Endothelial cell of hepatic sinusoid (primary cell): ENCODE data around the gene HSPA1A.
"Not testable (repeated sequence)": the region's sequence is repeated elsewhere in the genome, so short reads cannot be mapped to it uniquely, and the experiment has no call there.

Experiments
- in situ Hi-C: cut with HindIII; loops from 2 replicates; pipeline ENCODE4 v1.10.0; 2017; ENCODE audit warnings: low sequenced_read_pairs

The HSPA1A gene

GRCh38 chr6:31831350-31832215 lies 16.2 kb downstream of the HSPA1A start:
- in situ Hi-C loops, result no loop called here

- in situ Hi-C loops, result loop anchor here (5.0 kb wide), 2 partner anchors 92 to 187 kb away; partner anchors contain the start of gene MSH5
Observed at GRCh38 chr6:31834367-31835250, 19.3 kb downstream of the HSPA1A start.

GRCh38 chr6:31836047-31836473 lies 20.7 kb downstream of the HSPA1A start:
- in situ Hi-C loops, result loop anchor here (5.0 kb wide), 2 partner anchors 94 to 189 kb away; partner anchors contain the start of gene MSH5

GRCh38 chr6:31836474-31837368 lies 21.4 kb downstream of the HSPA1A start:
- in situ Hi-C loops, result loop anchor here (5.0 kb wide), 2 partner anchors 94 to 189 kb away; partner anchors contain the start of gene MSH5

GRCh38 chr6:31837369-31838113 lies 22.2 kb downstream of the HSPA1A start:
- in situ Hi-C loops, result loop anchor here (5.0 kb wide), 2 partner anchors 95 to 190 kb away; partner anchors contain the start of gene MSH5

- in situ Hi-C loops, result loop anchor here (5.0 kb wide), 2 partner anchors 96 to 191 kb away; partner anchors contain the start of gene MSH5
Observed at GRCh38 chr6:31838114-31838553, 22.8 kb downstream of the HSPA1A start.

- in situ Hi-C loops, result loop anchor here (5.0 kb wide), 2 partner anchors 97 to 192 kb away; partner anchors contain the start of gene MSH5
Observed at GRCh38 chr6:31838968-31839367, 23.6 kb downstream of the HSPA1A start.

- in situ Hi-C loops, result loop anchor here (5.0 kb wide), 2 partner anchors 97 to 192 kb away; partner anchors contain the start of gene MSH5
Observed at GRCh38 chr6:31839779-31840126, 24.4 kb downstream of the HSPA1A start.

- in situ Hi-C loops, result no loop called here
Observed at GRCh38 chr6:31842053-31842452, 26.7 kb downstream of the HSPA1A start.

- in situ Hi-C loops, result no loop called here
Observed at GRCh38 chr6:31844507-31844906, 29.2 kb downstream of the HSPA1A start.

- in situ Hi-C loops, result no loop called here
Observed at GRCh38 chr6:31847276-31847978, 32.1 kb downstream of the HSPA1A start.

- in situ Hi-C loops, result no loop called here
Observed at GRCh38 chr6:31850765-31851484, 35.6 kb downstream of the HSPA1A start.

GRCh38 chr6:31851485-31851832 lies 36.1 kb downstream of the HSPA1A start:
- in situ Hi-C loops, result no loop called here

GRCh38 chr6:31851980-31852718 lies 36.8 kb downstream of the HSPA1A start:
- in situ Hi-C loops, result not testable (repeated sequence)

GRCh38 chr6:31857774-31858173 lies 42.4 kb downstream of the HSPA1A start:
- in situ Hi-C loops, result not testable (repeated sequence)

- in situ Hi-C loops, result no loop called here
Observed at GRCh38 chr6:31858707-31859106, 43.4 kb downstream of the HSPA1A start.

GRCh38 chr6:31859923-31860322 lies 44.6 kb downstream of the HSPA1A start:
- in situ Hi-C loops, result no loop called here

GRCh38 chr6:31860349-31860748 lies 45.0 kb downstream of the HSPA1A start:
- in situ Hi-C loops, result no loop called here
